T-helper 2 cell treated with Interferon-gamma antibody and Interleukin-4, amounts not matched to agents 100 ng/mL and 5 ng/mL, for 36 hours (primary cell): ENCODE data around the gene ZNHIT2. TPM values are rescaled to one million over a fixed set of nuclear protein-coding genes. Genes with fewer than 3 reads are reported as not detected.
"Not testable (repeated sequence)": the region's sequence is repeated elsewhere in the genome, so short reads cannot be mapped to it uniquely, and the experiment has no call there.

Experiments
- intact Hi-C: fragments of 100-400 bp; cut with micrococcal nuclease; formaldehyde crosslinking; loops from one replicate; pipeline ENCODE4 v1.15.1; 2023
- total RNA-seq: library from RNA; stranded (reverse); gene quantifications from 2 replicates; pipeline ENCODE4 v1.2.3, GENCODE V29; 2022

ZNHIT2 gene
- total RNA-seq, 1 donor from 2014 or later: 9.4 TPM

GRCh38 chr11:65121447-65121864 lies 4.0 kb upstream of the ZNHIT2 start:
- intact Hi-C loops: no loop called here

GRCh38 chr11:65120831-65121230 lies 3.3 kb upstream of the ZNHIT2 start:
- intact Hi-C loops: no loop called here

GRCh38 chr11:65119670-65119995 lies 2.1 kb upstream of the ZNHIT2 start:
- intact Hi-C loops: no loop called here

GRCh38 chr11:65118891-65119669 lies 1.6 kb upstream of the ZNHIT2 start:
- intact Hi-C loops: not testable (repeated sequence)

GRCh38 chr11:65118097-65118837 lies 766 bp upstream of the ZNHIT2 start:
- intact Hi-C loops: no loop called here

GRCh38 chr11:65116370-65117205 lies 913 bp downstream of the ZNHIT2 start:
- intact Hi-C loops: loop anchor here (1.0 to 2.0 kb wide), 7 partner anchors 20 to 269 kb away; partner anchors contain the start of genes CAPN1, CDCA5, SNX15 and VPS51

GRCh38 chr11:65115361-65116082 lies 2.0 kb downstream of the ZNHIT2 start:
- intact Hi-C loops: loop anchor here (2.0 kb wide), 1 partner anchor 65 kb away; the partner anchor contains the start of gene CAPN1

GRCh38 chr11:65114538-65115171 lies 2.8 kb downstream of the ZNHIT2 start:
- intact Hi-C loops: loop anchor here (5.0 kb wide), 2 partner anchors 148 to 197 kb away; partner anchors contain the start of genes ATG2A and POLA2

- intact Hi-C loops: loop anchor here (5.0 kb wide), 2 partner anchors 148 to 197 kb away; partner anchors contain the start of genes ATG2A and POLA2
These were observed 3.7 kb downstream of the ZNHIT2 start for GRCh38 chr11:65113839-65114238.

GRCh38 chr11:65113361-65113756 lies 4.1 kb downstream of the ZNHIT2 start:
- intact Hi-C loops: loop anchor here (5.0 kb wide), 2 partner anchors 149 to 196 kb away; partner anchors contain the start of genes ATG2A and POLA2

- intact Hi-C loops: loop anchor here (1.0 to 5.0 kb wide), 4 partner anchors 22 to 195 kb away; partner anchors contain the start of genes ATG2A, CDCA5, POLA2 and SYVN1
These were observed 4.7 kb downstream of the ZNHIT2 start for GRCh38 chr11:65112546-65113360.

GRCh38 chr11:65111744-65112545 lies 5.6 kb downstream of the ZNHIT2 start, which contains the start of gene TM7SF2:
Gene TM7SF2, plus strand, starts transcription at chr11:65111872. Its CDS starts 144 bp downstream, at chr11:65112016.
- intact Hi-C loops: loop anchor here (1.0 to 5.0 kb wide), 5 partner anchors 16 to 195 kb away; partner anchors contain the start of genes ATG2A, CDCA5, POLA2 and SYVN1

GRCh38 chr11:65111159-65111743 lies 6.2 kb downstream of the ZNHIT2 start:
- intact Hi-C loops: loop anchor here (1.0 to 5.0 kb wide), 3 partner anchors 15 to 194 kb away; partner anchors contain the start of genes ATG2A, POLA2 and VPS51

- intact Hi-C loops: loop anchor here (5.0 kb wide), 2 partner anchors 152 to 193 kb away; partner anchors contain the start of genes ATG2A and POLA2
These were observed 7.1 kb downstream of the ZNHIT2 start for GRCh38 chr11:65110354-65110861.

GRCh38 chr11:65109231-65110198 lies 8.0 kb downstream of the ZNHIT2 start:
- intact Hi-C loops: loop anchor here (5.0 kb wide), 2 partner anchors 153 to 192 kb away; partner anchors contain the start of genes ATG2A and POLA2
